Measurements from ENCODE around the gene CARMIL1. TPM values are rescaled to one million over a fixed set of nuclear protein-coding genes. Genes with fewer than 3 reads are reported as not detected.

CARMIL1 gene
- total RNA-seq, 2 donors from 2014 or later: 11.9 to 13.7 TPM

GRCh38 chr6:25424303-25424702 is 145.1 kb downstream of the CARMIL1 start:
- Histone ChIP-seq H3K27ac (no peak overlapping the region), H3K27me3 (no peaks in the 10 kb centered on the region), H3K36me3 (replicated peaks in 1 of 2; ENCODE audit: insufficient read depth in 1 of 2, low read depth in 2 of 2) (no peaks in the 10 kb centered on the region), H3K4me1 (no peaks in the 10 kb centered on the region), H3K4me3 (no peak overlapping the region), H3K9me3 (no peaks in the 10 kb centered on the region)
- WGBS, 2 donors: 95 to 100% methylated on average over 1 of the region's 1 CpG
- intact Hi-C loops (cut with DNase I): no loop called here
- ATAC-seq (no peak), DNase-seq (no peak)
- TF ChIP-seq, protein P1, sequence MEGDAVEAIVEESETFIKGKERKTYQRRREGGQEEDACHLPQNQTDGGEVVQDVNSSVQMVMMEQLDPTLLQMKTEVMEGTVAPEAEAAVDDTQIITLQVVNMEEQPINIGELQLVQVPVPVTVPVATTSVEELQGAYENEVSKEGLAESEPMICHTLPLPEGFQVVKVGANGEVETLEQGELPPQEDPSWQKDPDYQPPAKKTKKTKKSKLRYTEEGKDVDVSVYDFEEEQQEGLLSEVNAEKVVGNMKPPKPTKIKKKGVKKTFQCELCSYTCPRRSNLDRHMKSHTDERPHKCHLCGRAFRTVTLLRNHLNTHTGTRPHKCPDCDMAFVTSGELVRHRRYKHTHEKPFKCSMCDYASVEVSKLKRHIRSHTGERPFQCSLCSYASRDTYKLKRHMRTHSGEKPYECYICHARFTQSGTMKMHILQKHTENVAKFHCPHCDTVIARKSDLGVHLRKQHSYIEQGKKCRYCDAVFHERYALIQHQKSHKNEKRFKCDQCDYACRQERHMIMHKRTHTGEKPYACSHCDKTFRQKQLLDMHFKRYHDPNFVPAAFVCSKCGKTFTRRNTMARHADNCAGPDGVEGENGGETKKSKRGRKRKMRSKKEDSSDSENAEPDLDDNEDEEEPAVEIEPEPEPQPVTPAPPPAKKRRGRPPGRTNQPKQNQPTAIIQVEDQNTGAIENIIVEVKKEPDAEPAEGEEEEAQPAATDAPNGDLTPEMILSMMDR (IDR thresholded peaks at IDR 0.05): no peak
- no peak for TF ChIP-seq POLR2A (IDR thresholded peaks at IDR 0.05)

DNA sequence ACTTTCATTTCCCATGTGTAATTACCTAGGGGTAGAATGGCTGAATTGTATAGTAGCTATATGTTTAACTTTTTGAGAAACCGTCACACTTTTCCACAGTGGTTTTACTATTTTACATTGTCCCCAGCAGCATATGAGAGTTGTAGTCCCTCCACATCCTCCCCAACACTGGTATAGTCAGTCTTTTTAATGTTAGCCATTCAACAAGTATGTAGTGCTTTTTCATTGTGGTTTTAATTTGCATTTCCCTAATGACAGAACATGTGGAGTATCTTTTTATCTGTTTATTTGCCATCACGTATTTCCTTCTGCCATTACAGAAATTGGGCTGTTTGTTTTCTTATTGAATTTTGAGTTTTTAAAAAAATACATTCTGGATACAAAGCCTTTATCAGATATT is 148.4 kb downstream of the CARMIL1 start:
- ATAC-seq (no peak), DNase-seq (no peak)
- no peaks in the 10 kb centered on the region for H3K27me3 ChIP-seq
- intact Hi-C loops (cut with DNase I): no loop called here
- H3K9me3 ChIP-seq: no peaks in the 10 kb centered on the region
- H3K4me1 ChIP-seq: no peaks in the 10 kb centered on the region
- WGBS, 2 donors: 64 to 79% methylated on average over 2 of the region's 2 CpGs
- TF ChIP-seq POLR2A (IDR thresholded peaks at IDR 0.05): no peak
- TF ChIP-seq, protein P1 (IDR thresholded peaks at IDR 0.05): no peak
- no peaks in the 10 kb centered on the region for H3K36me3 ChIP-seq (replicated peaks in 1 of 2; ENCODE audit: insufficient read depth in 1 of 2, low read depth in 2 of 2)
- H3K4me3 ChIP-seq: no peak overlapping the region
- no peak overlapping the region for H3K27ac ChIP-seq

- no peak for TF ChIP-seq POLR2A (IDR thresholded peaks at IDR 0.05)
- TF ChIP-seq, protein P1 (IDR thresholded peaks at IDR 0.05): no peak
- Histone ChIP-seq H3K4me3 (no peak overlapping the region), H3K4me1 (no peaks in the 10 kb centered on the region), H3K36me3 (replicated peaks in 1 of 2; ENCODE audit: insufficient read depth in 1 of 2, low read depth in 2 of 2) (no peaks in the 10 kb centered on the region), H3K27me3 (no peaks in the 10 kb centered on the region), H3K27ac (no peak overlapping the region), H3K9me3 (no peaks in the 10 kb centered on the region)
- ATAC-seq (no peak), DNase-seq (no peak)
- intact Hi-C loops (cut with DNase I): no loop called here
- 85 to 94% methylated on average over 1 of the region's 1 CpG for WGBS, 2 donors
Measured at GRCh38 chr6:25428758-25429317, 149.7 kb downstream of the CARMIL1 start.

DNA sequence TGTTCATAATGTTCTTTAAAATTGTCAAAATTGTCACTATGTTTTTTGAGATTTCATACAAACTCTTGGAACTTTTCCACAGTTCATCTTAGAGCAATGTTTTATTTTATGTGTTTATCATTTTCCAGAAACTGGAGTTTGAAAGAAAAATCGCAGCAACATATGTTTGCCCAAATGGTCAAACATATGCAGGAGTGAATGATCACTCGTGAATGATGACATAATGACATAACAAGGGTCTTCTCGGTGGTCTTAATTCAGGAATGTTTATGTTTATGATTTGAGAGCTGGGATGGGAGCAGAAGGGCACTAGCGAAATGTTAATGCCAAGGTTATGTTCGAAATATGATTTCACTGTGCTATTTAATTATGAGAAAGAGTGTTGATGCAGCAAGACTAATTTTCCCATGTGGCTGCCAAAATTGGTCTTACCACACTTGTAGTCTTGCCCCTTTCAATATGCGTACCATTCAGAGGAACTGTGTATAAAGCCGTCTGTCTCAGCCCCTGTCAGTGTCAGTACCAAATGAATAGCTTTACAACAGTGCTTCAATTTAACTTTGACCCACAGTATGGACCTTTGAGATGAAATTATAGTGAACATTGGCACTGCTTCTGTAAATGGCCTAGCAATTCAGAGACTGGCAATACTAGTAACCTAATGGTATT is 152.3 kb downstream of the CARMIL1 start:
- H3K27me3 ChIP-seq: no peaks in the 10 kb centered on the region
- no peaks in the 10 kb centered on the region for H3K4me1 ChIP-seq
- no peak for DNase-seq
- intact Hi-C loops (cut with DNase I): no loop called here
- no peak overlapping the region for H3K4me3 ChIP-seq
- no peak for ATAC-seq
- H3K9me3 ChIP-seq: no peaks in the 10 kb centered on the region
- TF ChIP-seq, protein P1 (IDR thresholded peaks at IDR 0.05): no peak
- TF ChIP-seq POLR2A (IDR thresholded peaks at IDR 0.05): no peak
- no peak overlapping the region for H3K27ac ChIP-seq
- WGBS, 2 donors: 86 to 87% methylated on average over 7 of the region's 7 CpGs
- H3K36me3 ChIP-seq (replicated peaks in 1 of 2; ENCODE audit: insufficient read depth in 1 of 2, low read depth in 2 of 2): no peaks in the 10 kb centered on the region

- H3K4me1 ChIP-seq: no peaks in the 10 kb centered on the region
- 80 to 81% methylated on average over 3 of the region's 3 CpGs for WGBS, 2 donors
- H3K27ac ChIP-seq: no peak overlapping the region
- no peak for ATAC-seq
- no peak for DNase-seq
- H3K4me3 ChIP-seq: no peak overlapping the region
- H3K27me3 ChIP-seq: no peaks in the 10 kb centered on the region
- TF ChIP-seq, protein P1 (IDR thresholded peaks at IDR 0.05): no peak
- H3K9me3 ChIP-seq: no peaks in the 10 kb centered on the region
- H3K36me3 ChIP-seq (replicated peaks in 1 of 2; ENCODE audit: insufficient read depth in 1 of 2, low read depth in 2 of 2): no peaks in the 10 kb centered on the region
- intact Hi-C loops (cut with DNase I): no loop called here
Measured at GRCh38 chr6:25431975-25432307, 152.8 kb downstream of the CARMIL1 start.
